ENCODE measurements around the gene CLRN3.

GRCh38 chr10:127883516-127883915 is 9.2 kb downstream of the CLRN3 start:
- no peak for TF ChIP-seq SMC3 (conservative IDR thresholded peaks at IDR 0.05; ENCODE audit: poor library complexity)
- no peak for TF ChIP-seq CTCF (IDR thresholded peaks at IDR 0.05; ENCODE audit: poor library complexity, severe bottlenecking)
- TF ChIP-seq TAF1 (IDR thresholded peaks at IDR 0.05; ENCODE audit: low read depth), result no peak
- no peak for TF ChIP-seq POLR2AphosphoS5 (IDR thresholded peaks at IDR 0.05)
- TF ChIP-seq MXI1 (conservative IDR thresholded peaks at IDR 0.05; ENCODE audit: poor library complexity, severe bottlenecking), result no peak
